NAMALWA (cell line): ENCODE results near the gene PTPRN2.
A peak's percentile ranks its signal among the peaks of the same experiment; 100 is the strongest.
"Not testable (repeated sequence)": the region's sequence is repeated elsewhere in the genome, so short reads cannot be mapped to it uniquely, and the experiment has no call there.

ENCODE experiments used
- DNase-seq: peaks from one replicate; pipeline ENCODE4 v3.0.0-alpha.2; 2015; ENCODE audit warnings: low spot score

PTPRN2 gene

GRCh38 chr7:158419238-158419785 lies 168.3 kb downstream of the PTPRN2 start:
- DNase-seq: no peak

- DNase-seq: not testable (repeated sequence)
Observed at GRCh38 chr7:158418395-158418794, 169.2 kb downstream of the PTPRN2 start.

GRCh38 chr7:158416283-158416933 lies 171.2 kb downstream of the PTPRN2 start:
- DNase-seq: no peak

GRCh38 chr7:158415316-158415715 lies 172.3 kb downstream of the PTPRN2 start:
- no peak for DNase-seq

- DNase-seq: no peak
Observed at GRCh38 chr7:158414486-158414961, 173.1 kb downstream of the PTPRN2 start.

GRCh38 chr7:158414002-158414401 lies 173.6 kb downstream of the PTPRN2 start:
- DNase-seq: no peak

GRCh38 chr7:158411232-158411950 lies 176.2 kb downstream of the PTPRN2 start:
- DNase-seq: no peak

- DNase-seq: no peak
Observed at GRCh38 chr7:158410720-158411119, 176.9 kb downstream of the PTPRN2 start.

- no peak for DNase-seq
Observed at GRCh38 chr7:158409816-158410330, 177.8 kb downstream of the PTPRN2 start.

- no peak for DNase-seq
Observed at GRCh38 chr7:158409120-158409519, 178.5 kb downstream of the PTPRN2 start.

GRCh38 chr7:158408318-158408920 lies 179.2 kb downstream of the PTPRN2 start:
- no peak for DNase-seq

- DNase-seq: peak; percentile 71
Observed at GRCh38 chr7:158407581-158408317, 179.9 kb downstream of the PTPRN2 start.

GRCh38 chr7:158406801-158407200 lies 180.8 kb downstream of the PTPRN2 start:
- no peak for DNase-seq

GRCh38 chr7:158406364-158406763 lies 181.3 kb downstream of the PTPRN2 start:
- no peak for DNase-seq

GRCh38 chr7:158405771-158406170 lies 181.9 kb downstream of the PTPRN2 start:
- DNase-seq: not testable (repeated sequence)

GRCh38 chr7:158405324-158405723 lies 182.3 kb downstream of the PTPRN2 start:
- no peak for DNase-seq

- no peak for DNase-seq
Observed at GRCh38 chr7:158404031-158404761, 183.4 kb downstream of the PTPRN2 start.

- no peak for DNase-seq
Observed at GRCh38 chr7:158403013-158403821, 184.4 kb downstream of the PTPRN2 start.

GRCh38 chr7:158402471-158402870 lies 185.2 kb downstream of the PTPRN2 start:
- no peak for DNase-seq

- no peak for DNase-seq
Observed at GRCh38 chr7:158401826-158402225, 185.8 kb downstream of the PTPRN2 start.
